Renal pelvis (tissue), 4 donors: ENCODE results near the gene C17orf75. TPM values are rescaled to one million over a fixed set of nuclear protein-coding genes. Genes with fewer than 3 reads are reported as not detected.

Experiments
- DNase-seq: peaks from one replicate; pipeline ENCODE4 v3.0.0-alpha.2; 2013
- polyA plus RNA-seq, 3 donors: library from polyadenylated mRNA; unstranded; fragments of 120-200 nt; gene quantifications; one replicate each; pipeline ENCODE4 v1.2.1, GENCODE V29; 2013; ENCODE audit not compliant: insufficient read length in 3 of 3

Gene C17orf75
- polyA plus RNA-seq, 3 donors = 35.8 to 53.9 (median 48.9) TPM

- DNase-seq = no peak
Measured at GRCh38 chr17:32281011-32281451, 60.9 kb downstream of the C17orf75 start.

DNA sequence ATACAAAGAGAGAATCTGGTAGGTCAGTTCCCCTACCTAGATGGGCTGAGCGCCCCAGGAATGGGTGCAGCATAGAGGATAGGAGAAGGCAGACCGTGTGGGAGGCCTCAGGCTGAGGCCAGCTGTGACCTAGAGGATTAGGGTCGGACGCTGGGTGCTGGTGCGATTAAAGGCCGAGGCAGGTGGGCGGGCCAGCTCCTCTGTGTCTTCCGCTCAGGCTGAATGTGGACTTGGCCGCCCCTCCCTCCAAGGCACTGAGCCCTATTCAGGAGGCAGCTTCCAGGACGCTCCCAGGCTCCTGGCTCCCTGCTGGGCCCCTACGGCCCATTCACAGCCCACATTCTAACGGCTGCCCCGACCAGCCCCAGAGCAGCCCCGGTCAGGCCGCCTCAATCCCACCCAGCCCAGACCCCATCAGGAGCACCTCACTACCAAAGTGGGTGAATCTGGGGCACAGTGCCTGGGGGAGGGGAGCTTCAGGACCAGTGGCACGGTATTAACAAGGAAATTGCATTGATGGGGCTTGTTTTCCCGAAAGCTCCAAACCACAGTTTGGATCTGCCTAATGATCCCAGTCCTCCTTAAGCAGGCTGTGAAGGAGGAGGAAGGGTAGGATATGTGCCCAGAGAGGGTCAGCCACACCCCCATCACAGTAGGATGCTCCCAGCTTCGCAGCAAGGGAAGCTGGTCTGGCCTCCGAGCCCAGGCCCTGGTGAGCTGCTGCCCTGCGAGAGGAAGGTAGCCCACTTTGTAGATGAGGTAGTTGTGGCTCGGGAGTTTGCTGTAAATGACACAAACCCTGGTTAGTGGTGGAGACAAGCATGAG is 61.9 kb downstream of the C17orf75 start:
- DNase-seq = no peak

GRCh38 chr17:32278815-32279214 is 63.2 kb downstream of the C17orf75 start:
- no peak for DNase-seq

Other genes with a start within 250 kb of the C17orf75 start
- gene RHOT1, start 199.7 kb downstream of the C17orf75 start, polyA plus RNA-seq = 10 to 100 TPM; 45.8 to 57.0 (median 46.8) TPM
- 1 to 10 TPM; 1.4 to 1.8 (median 1.4) TPM for gene RHBDL3, start 76.3 kb downstream of the C17orf75 start, polyA plus RNA-seq
- gene ZNF207, start 8.0 kb upstream of the C17orf75 start, polyA plus RNA-seq = 100 to 1,000 TPM; 191 to 275 (median 270) TPM
- gene PSMD11, start 102.3 kb upstream of the C17orf75 start, polyA plus RNA-seq = 100 to 1,000 TPM in 2 of 3 donors, 10 to 100 TPM in 1; 98.0 to 123 (median 108) TPM
- 1 to 10 TPM; 4.0 to 5.4 (median 5.0) TPM for gene CDK5R1, start 144.8 kb upstream of the C17orf75 start, polyA plus RNA-seq